H9 (cell line): ENCODE measurements around the gene PKNOX2. TPM values are rescaled to one million over a fixed set of nuclear protein-coding genes. Genes with fewer than 3 reads are reported as not detected.

Experiments
- DNase-seq: peaks from one replicate; pipeline ENCODE4 v3.0.0-alpha.2; 2017
- H2AFZ ChIP-seq: one replicate; pipeline ENCODE4 v1.6.1; 2013; ENCODE audit warnings: mild to moderate bottlenecking, low read length, control low read depth, moderate library complexity
- H2AK5ac ChIP-seq: 2 replicates; pipeline ENCODE4 v1.6.1; 2013; ENCODE audit warnings: low read length, control low read depth, mixed read lengths; ENCODE audit not compliant: insufficient read length
- H2BK120ac ChIP-seq: one replicate; pipeline ENCODE4 v1.6.1; 2013; ENCODE audit warnings: low read depth, mild to moderate bottlenecking, low read length, control low read depth, inconsistent platforms; ENCODE audit not compliant: poor library complexity, severe bottlenecking
- H2BK12ac ChIP-seq: 2 replicates; pipeline ENCODE4 v1.6.1; 2013; ENCODE audit warnings: low read length, control low read depth, mixed read lengths, low read depth; ENCODE audit not compliant: insufficient read length
- H2BK15ac ChIP-seq: 2 replicates; pipeline ENCODE4 v1.6.1; 2013; ENCODE audit warnings: low read depth, low read length, control low read depth
- H2BK20ac ChIP-seq: one replicate; pipeline ENCODE4 v1.6.1; 2013; ENCODE audit warnings: low read depth, mild to moderate bottlenecking, low read length, control low read depth, inconsistent platforms; ENCODE audit not compliant: poor library complexity, severe bottlenecking
- H2BK5ac ChIP-seq: 2 replicates; pipeline ENCODE4 v1.6.1; 2013; ENCODE audit warnings: low read length, control low read depth, mixed read lengths; ENCODE audit not compliant: insufficient read length
- H3K14ac ChIP-seq: 2 replicates; pipeline ENCODE4 v1.6.1; 2013; ENCODE audit warnings: low read length, control low read depth; ENCODE audit not compliant: insufficient read depth
- H3K18ac ChIP-seq: 2 replicates; pipeline ENCODE4 v1.6.1; 2013; ENCODE audit warnings: low read depth, mild to moderate bottlenecking, mixed read lengths, low read length, control low read depth; ENCODE audit not compliant: insufficient read length
- H3K23ac ChIP-seq: 2 replicates; pipeline ENCODE4 v1.6.1; 2013; ENCODE audit warnings: low read length, control low read depth, mixed read lengths, low read depth; ENCODE audit not compliant: insufficient read length
- H3K23me2 ChIP-seq: 2 replicates; pipeline ENCODE4 v1.6.1; 2013; ENCODE audit warnings: low read depth, mild to moderate bottlenecking, mixed read lengths, low read length, control low read depth; ENCODE audit not compliant: insufficient read length, poor library complexity, severe bottlenecking
- H3K27ac ChIP-seq: 2 replicates; pipeline ENCODE4 v1.5.1; 2013; ENCODE audit warnings: low read length, control low read depth, mixed read lengths, low read depth; ENCODE audit not compliant: insufficient read length
- H3K27me3 ChIP-seq: 2 replicates; pipeline ENCODE4 v1.6.1; 2013; ENCODE audit warnings: low read length, control low read depth, inconsistent platforms; ENCODE audit not compliant: insufficient read depth
- H3K4ac ChIP-seq: 2 replicates; pipeline ENCODE4 v1.6.1; 2013; ENCODE audit warnings: low read depth, mild to moderate bottlenecking, control low read depth, inconsistent platforms, low read length, moderate library complexity
- H3K4me1 ChIP-seq: 2 replicates; pipeline ENCODE4 v1.6.1; 2013; ENCODE audit warnings: low read length, control low read depth, inconsistent platforms; ENCODE audit not compliant: insufficient read depth
- H3K4me2 ChIP-seq: 2 replicates; pipeline ENCODE4 v1.6.1; 2013; ENCODE audit warnings: low read length, control low read depth, mixed read lengths; ENCODE audit not compliant: insufficient read length, insufficient read depth
- H3K56ac ChIP-seq: 2 replicates; pipeline ENCODE4 v1.6.1; 2013; ENCODE audit warnings: low read depth, mild to moderate bottlenecking, mixed read lengths, low read length, control low read depth; ENCODE audit not compliant: insufficient read length
- H3K79me1 ChIP-seq: 2 replicates; pipeline ENCODE4 v1.6.1; 2013; ENCODE audit warnings: low read depth, mild to moderate bottlenecking, moderate library complexity, low read length, control low read depth, inconsistent platforms; ENCODE audit not compliant: insufficient read depth, poor library complexity, severe bottlenecking
- H3K79me2 ChIP-seq: 2 replicates; pipeline ENCODE4 v1.6.1; 2013; ENCODE audit warnings: low read length, control low read depth, inconsistent platforms; ENCODE audit not compliant: insufficient read depth
- H3K9ac ChIP-seq: 2 replicates; pipeline ENCODE4 v1.6.1; 2013; ENCODE audit warnings: low read length, control low read depth, mixed read lengths; ENCODE audit not compliant: insufficient read length; ENCODE audit errors: extremely low read depth
- H3K9me3 ChIP-seq: one replicate; pipeline ENCODE4 v1.6.1; 2013; ENCODE audit warnings: low read depth, low read length, inconsistent platforms; ENCODE audit not compliant: control insufficient read depth
- H3T11ph ChIP-seq: one replicate; pipeline ENCODE4 v1.6.1; 2013; ENCODE audit warnings: mild to moderate bottlenecking, low read length, control low read depth, inconsistent platforms
- H4K20me1 ChIP-seq: one replicate; pipeline ENCODE4 v1.6.1; 2013; ENCODE audit not compliant: control insufficient read depth, insufficient read length, insufficient read depth
- H4K5ac ChIP-seq: 2 replicates; pipeline ENCODE4 v1.6.1; 2013; ENCODE audit warnings: low read depth, mild to moderate bottlenecking, mixed read lengths, low read length, control low read depth; ENCODE audit not compliant: insufficient read length
- H4K8ac ChIP-seq: replicated peaks from 2 replicates; pipeline ENCODE4 v1.6.1; 2013; ENCODE audit warnings: low read length, control low read depth, mixed read lengths, low read depth; ENCODE audit not compliant: insufficient read length
- H4K91ac ChIP-seq: 2 replicates; pipeline ENCODE4 v1.6.1; 2013; ENCODE audit warnings: low read depth, mild to moderate bottlenecking, moderate library complexity, mixed read lengths, low read length, control low read depth; ENCODE audit not compliant: insufficient read length
- H3K27ac Mint-ChIP-seq, 3 experiments: 2 replicates in 2 of 3; 3 replicates in 1 of 3; pipeline ENCODE4 v1.8.0; 2020 to 2021; ENCODE audit warnings: mixed read lengths in 3 of 3, mild to moderate bottlenecking in 1 of 3, moderate library complexity in 1 of 3
- H3K27me3 Mint-ChIP-seq: 2 replicates; pipeline ENCODE4 v1.8.0; 2021; ENCODE audit warnings: low read depth, mild to moderate bottlenecking, moderate library complexity, mixed read lengths
- H3K36me3 Mint-ChIP-seq, 3 experiments: 2 replicates in 2 of 3; 3 replicates in 1 of 3; pipeline ENCODE4 v1.8.0; 2020 to 2021; ENCODE audit warnings: low read depth in 3 of 3, mixed read lengths in 3 of 3; ENCODE audit not compliant: insufficient read depth in 1 of 3
- H3K4me1 Mint-ChIP-seq, 2 experiments: 2 replicates each; pipeline ENCODE4 v1.8.0; 2020; ENCODE audit warnings: mixed read lengths in 2 of 2
- H3K4me3 Mint-ChIP-seq, 2 experiments: 2 replicates in 1 of 2; 3 replicates in 1 of 2; pipeline ENCODE4 v1.8.0; 2020 to 2021; ENCODE audit warnings: mild to moderate bottlenecking in 2 of 2, mixed read lengths in 2 of 2, moderate library complexity in 1 of 2
- H3K9me3 Mint-ChIP-seq, 2 experiments: 2 replicates in 1 of 2; 3 replicates in 1 of 2; pipeline ENCODE4 v1.8.0; 2020; ENCODE audit warnings: mild to moderate bottlenecking in 2 of 2, mixed read lengths in 2 of 2, moderate library complexity in 1 of 2
- WGBS: extraction: QIAGEN DNeasy Blood & Tissue Kit; methylation state at CpG from one replicate; pipeline ENCODE4 v1.1.7; 2013; ENCODE audit warnings: missing lambda C conversion rate, low lambda C conversion rate, mixed read lengths; ENCODE audit not compliant: insufficient read length; ENCODE audit errors: extremely low coverage; 5-methylcytosine and 5-hydroxymethylcytosine counted together
- total RNA-seq: library from RNA; stranded (reverse); gene quantifications from 2 replicates; pipeline ENCODE4 v1.2.1, GENCODE V29; 2021
- TF ChIP-seq, protein P1 (sequence below): fragments of 200-600 bp; sonication (generic); conservative IDR thresholded peaks from 3 replicates; pipeline ENCODE4 v1.8.0; 2021; ENCODE audit warnings: antibody characterized with exemption, mild to moderate bottlenecking

The PKNOX2 gene
- total RNA-seq, 1 experiment from 2014 or later, result 1.3 TPM

DNA sequence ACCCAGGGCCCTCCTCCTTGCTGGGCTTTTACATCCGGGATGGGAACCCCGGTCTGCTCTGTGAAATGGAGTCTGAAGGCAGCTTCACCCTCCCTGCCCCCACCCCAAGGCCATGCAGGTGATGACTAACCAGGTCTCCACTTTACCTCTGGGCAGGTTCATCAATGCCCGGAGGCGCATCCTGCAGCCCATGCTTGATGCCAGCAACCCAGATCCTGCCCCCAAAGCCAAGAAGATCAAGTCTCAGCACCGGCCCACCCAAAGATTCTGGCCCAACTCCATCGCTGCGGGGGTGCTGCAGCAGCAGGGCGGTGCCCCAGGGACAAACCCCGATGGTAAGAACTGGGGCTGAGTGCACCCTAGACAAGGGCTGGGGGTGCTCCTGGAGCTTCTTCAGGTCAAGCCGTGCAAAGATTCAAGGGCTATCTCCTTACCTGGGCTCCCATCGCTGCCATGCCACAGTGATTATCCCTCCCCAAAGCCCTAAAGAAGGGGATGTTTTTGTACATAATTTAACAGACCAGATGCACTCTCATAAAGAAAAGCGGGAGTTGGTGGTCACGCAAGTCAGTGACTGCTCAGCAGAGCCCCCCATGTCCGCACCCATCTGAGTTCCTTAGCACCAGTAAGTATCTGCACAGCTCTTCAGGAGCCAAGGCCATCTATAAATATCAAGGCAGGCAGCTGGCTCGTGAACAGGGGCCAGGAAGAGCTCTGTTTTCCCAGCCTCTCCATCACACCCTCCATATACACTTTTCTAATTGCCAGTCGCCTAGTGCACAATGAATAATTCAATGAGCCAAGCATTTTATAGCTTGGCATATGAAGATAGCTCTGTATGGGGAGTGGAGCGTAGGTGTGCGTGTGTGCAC lies 265.5 kb downstream of the PKNOX2 start:
- H3K4me3 Mint-ChIP-seq, result no peak overlapping the region
- no peak overlapping the region for H2BK12ac ChIP-seq
- DNase-seq, result no peak
- peaks cover 6% of the 10 kb centered on the region; the same call in 1 of the 2 replicates for H3K4me1 ChIP-seq
- no peak overlapping the region for H4K91ac ChIP-seq
- peak overlapping the region in 1 of 3 experiments; percentile 46; a peak in 1 of 7 replicates for H3K27ac Mint-ChIP-seq
- H3K23ac ChIP-seq, result no peak overlapping the region
- no peak overlapping the region for H2BK15ac ChIP-seq
- peaks cover 42 to 48% of the 10 kb centered on the region in 2 experiments for H3K4me1 Mint-ChIP-seq
- TF ChIP-seq, protein P1, sequence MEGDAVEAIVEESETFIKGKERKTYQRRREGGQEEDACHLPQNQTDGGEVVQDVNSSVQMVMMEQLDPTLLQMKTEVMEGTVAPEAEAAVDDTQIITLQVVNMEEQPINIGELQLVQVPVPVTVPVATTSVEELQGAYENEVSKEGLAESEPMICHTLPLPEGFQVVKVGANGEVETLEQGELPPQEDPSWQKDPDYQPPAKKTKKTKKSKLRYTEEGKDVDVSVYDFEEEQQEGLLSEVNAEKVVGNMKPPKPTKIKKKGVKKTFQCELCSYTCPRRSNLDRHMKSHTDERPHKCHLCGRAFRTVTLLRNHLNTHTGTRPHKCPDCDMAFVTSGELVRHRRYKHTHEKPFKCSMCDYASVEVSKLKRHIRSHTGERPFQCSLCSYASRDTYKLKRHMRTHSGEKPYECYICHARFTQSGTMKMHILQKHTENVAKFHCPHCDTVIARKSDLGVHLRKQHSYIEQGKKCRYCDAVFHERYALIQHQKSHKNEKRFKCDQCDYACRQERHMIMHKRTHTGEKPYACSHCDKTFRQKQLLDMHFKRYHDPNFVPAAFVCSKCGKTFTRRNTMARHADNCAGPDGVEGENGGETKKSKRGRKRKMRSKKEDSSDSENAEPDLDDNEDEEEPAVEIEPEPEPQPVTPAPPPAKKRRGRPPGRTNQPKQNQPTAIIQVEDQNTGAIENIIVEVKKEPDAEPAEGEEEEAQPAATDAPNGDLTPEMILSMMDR, result no peak
- no peak overlapping the region for H3K9ac ChIP-seq
- H3K79me1 ChIP-seq, result no peaks in the 10 kb centered on the region
- H3K27me3 Mint-ChIP-seq, result peaks cover 3% of the 10 kb centered on the region
- H2BK120ac ChIP-seq, result no peak overlapping the region
- no peaks in the 10 kb centered on the region for H3K9me3 ChIP-seq
- no peaks in the 10 kb centered on the region for H3K27me3 ChIP-seq
- no peak overlapping the region for H3K4ac ChIP-seq
- H3K4me2 ChIP-seq, result no peak overlapping the region
- no peak overlapping the region for H3K27ac ChIP-seq
- H3K36me3 Mint-ChIP-seq, result no peaks in the 10 kb centered on the region
- H4K8ac ChIP-seq, result no peak overlapping the region
- no peak overlapping the region for H3K14ac ChIP-seq
- no peak overlapping the region for H4K5ac ChIP-seq
- no peak overlapping the region for H2BK20ac ChIP-seq
- no peak overlapping the region for H3K18ac ChIP-seq
- no peaks in the 10 kb centered on the region for H3K23me2 ChIP-seq
- no peaks in the 10 kb centered on the region for H4K20me1 ChIP-seq
- no peaks in the 10 kb centered on the region for H3K9me3 Mint-ChIP-seq
- no peak overlapping the region for H3K56ac ChIP-seq
- no peak overlapping the region for H2BK5ac ChIP-seq
- no CpG with 5 or more reads among the region's 18 CpGs for WGBS
- no peaks in the 10 kb centered on the region for H3K79me2 ChIP-seq
- H3T11ph ChIP-seq, result no peak overlapping the region
- H2AFZ ChIP-seq, result no peak overlapping the region
- H2AK5ac ChIP-seq, result no peak overlapping the region
